ENCODE data around the gene CLDN20. TPM values are rescaled to one million over a fixed set of nuclear protein-coding genes. Genes with fewer than 3 reads are reported as not detected.
"Not testable (repeated sequence)": the region's sequence is repeated elsewhere in the genome, so short reads cannot be mapped to it uniquely, and the experiment has no call there.

The CLDN20 gene
- total RNA-seq, 2 donors from 2014 or later: not detected

GRCh38 chr6:155265843-155266535, 2.2 kb downstream of the CLDN20 start:
- TF ChIP-seq POLR2A (IDR thresholded peaks at IDR 0.05): no peak
- no peak for TF ChIP-seq CTCF (IDR thresholded peaks at IDR 0.05)
- H3K36me3 ChIP-seq (replicated peaks in 1 of 2; ENCODE audit: insufficient read depth in 1 of 2, low read depth in 2 of 2): no peaks in the 10 kb centered on the region
- H3K4me3 ChIP-seq: no peak overlapping the region
- H3K4me1 ChIP-seq: no peaks in the 10 kb centered on the region
- ATAC-seq: no peak
- WGBS, 2 donors: 94 to 95% methylated on average over 4 of the region's 4 CpGs
- intact Hi-C loops (cut with DNase I): no loop called here
- H3K27me3 ChIP-seq: no peaks in the 10 kb centered on the region
- DNase-seq: no peak
- no peaks in the 10 kb centered on the region for H3K9me3 ChIP-seq
- no peak overlapping the region for H3K27ac ChIP-seq

- Histone ChIP-seq H3K27ac (no peak overlapping the region), H3K36me3 (replicated peaks in 1 of 2; ENCODE audit: insufficient read depth in 1 of 2, low read depth in 2 of 2) (no peaks in the 10 kb centered on the region), H3K27me3 (no peaks in the 10 kb centered on the region), H3K4me1 (no peaks in the 10 kb centered on the region), H3K9me3 (no peaks in the 10 kb centered on the region), H3K4me3 (no peak overlapping the region)
- DNase-seq (no peak), ATAC-seq (no peak)
- TF ChIP-seq CTCF (IDR thresholded peaks at IDR 0.05) (no peak), POLR2A (IDR thresholded peaks at IDR 0.05) (no peak)
- intact Hi-C loops (cut with DNase I): no loop called here
- WGBS, 2 donors: 92 to 94% methylated on average over 2 of the region's 2 CpGs
These were observed 3.6 kb downstream of the CLDN20 start for GRCh38 chr6:155267411-155267810.

- H3K36me3 ChIP-seq (replicated peaks in 1 of 2; ENCODE audit: insufficient read depth in 1 of 2, low read depth in 2 of 2); H3K9me3 ChIP-seq; ATAC-seq; DNase-seq; intact Hi-C loops (cut with DNase I); H3K4me1 ChIP-seq; H3K27me3 ChIP-seq; H3K4me3 ChIP-seq; H3K27ac ChIP-seq: not testable (repeated sequence)
- 83 to 96% methylated on average over 5 of the region's 5 CpGs for WGBS, 2 donors
- TF ChIP-seq CTCF (IDR thresholded peaks at IDR 0.05): peak in 5 of 7 experiments; percentile 10 to 25 (median 22)
These were observed 4.5 kb downstream of the CLDN20 start for GRCh38 chr6:155268088-155268867.

GRCh38 chr6:155269765-155270164, 6.0 kb downstream of the CLDN20 start:
- no peak overlapping the region for H3K27ac ChIP-seq
- ATAC-seq (no peak), DNase-seq (no peak)
- H3K4me1 ChIP-seq: no peaks in the 10 kb centered on the region
- TF ChIP-seq POLR2A (IDR thresholded peaks at IDR 0.05) (no peak), CTCF (IDR thresholded peaks at IDR 0.05) (no peak)
- H3K9me3 ChIP-seq: no peaks in the 10 kb centered on the region
- no peaks in the 10 kb centered on the region for H3K36me3 ChIP-seq (replicated peaks in 1 of 2; ENCODE audit: insufficient read depth in 1 of 2, low read depth in 2 of 2)
- no peaks in the 10 kb centered on the region for H3K27me3 ChIP-seq
- intact Hi-C loops (cut with DNase I): no loop called here
- H3K4me3 ChIP-seq: no peak overlapping the region
- 96 to 98% methylated on average over 3 of the region's 3 CpGs for WGBS, 2 donors
